Sciatic nerve (tissue), 2 donors: Measurements from ENCODE around the gene RAB7A. TPM values are rescaled to one million over a fixed set of nuclear protein-coding genes. Genes with fewer than 3 reads are reported as not detected.
"Not testable (repeated sequence)": the region's sequence is repeated elsewhere in the genome, so short reads cannot be mapped to it uniquely, and the experiment has no call there.

Experiments
- ATAC-seq: fragments of 200-7000 bp; cut with Tn5 transposase; one replicate; pipeline ENCODE4 v1.9.1; 2020; ENCODE audit warnings: mild to moderate bottlenecking, moderate library complexity
- DNase-seq: peaks from one replicate; pipeline ENCODE4 v3.0.0-alpha.2; 2020; ENCODE audit warnings: low spot score
- intact Hi-C: fragments of 100-400 bp; cut with DNase I; formaldehyde crosslinking; loops from one replicate; pipeline ENCODE4 v1.14.2; 2022
- total RNA-seq: library from RNA; stranded (reverse); fragmentation: NEBNext Ultra II Directional; extraction: Animal tissue kit (Norgen Biotek cat#: 25700); gene quantifications from one replicate; pipeline ENCODE4 v1.2.1, GENCODE V29; 2021
- donor health status: DM: no; HTN: no; CAD: no.
- donor health status: DM: no; HTN: no; CAD: no.

RAB7A gene
- total RNA-seq, 1 donor from 2014 or later = 233 TPM

GRCh38 chr3:128745742-128746141, 19.8 kb downstream of the RAB7A start:
- intact Hi-C loops = no loop called here

GRCh38 chr3:128746881-128747280, 20.9 kb downstream of the RAB7A start:
- DNase-seq (no peak), ATAC-seq (no peak)
- intact Hi-C loops = no loop called here

More at GRCh38 chr3:128745742-128746141, 19.8 kb downstream of the RAB7A start:
- DNase-seq (no peak), ATAC-seq (no peak)

GRCh38 chr3:128748557-128748956, 22.6 kb downstream of the RAB7A start:
- ATAC-seq (no peak), DNase-seq (no peak)
- intact Hi-C loops = no loop called here

DNA sequence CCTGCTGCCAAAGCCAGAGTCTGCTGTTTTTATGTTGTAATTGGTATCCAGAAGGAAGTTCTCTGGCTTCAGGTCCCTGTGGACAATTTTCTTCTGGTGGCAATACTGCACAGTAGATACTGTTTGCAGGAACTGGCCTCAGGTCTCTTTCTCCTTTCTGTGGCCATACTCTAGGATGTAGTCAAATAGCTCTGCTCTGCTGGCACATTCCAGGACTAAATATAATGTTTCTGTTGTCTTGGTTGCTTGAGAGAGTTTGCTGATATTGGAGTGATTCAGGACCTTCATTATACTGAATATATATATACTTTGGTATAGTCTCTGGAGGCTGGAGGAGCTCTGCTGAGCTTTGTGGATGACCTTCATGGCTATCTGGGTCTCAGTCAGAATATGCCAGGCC, 23.1 kb downstream of the RAB7A start:
- ATAC-seq (no peak), DNase-seq (no peak)
- intact Hi-C loops = no loop called here

GRCh38 chr3:128749561-128749960, 23.6 kb downstream of the RAB7A start:
- DNase-seq, intact Hi-C loops, ATAC-seq: not testable (repeated sequence)

- ATAC-seq (no peak), DNase-seq (no peak)
- intact Hi-C loops = no loop called here
These were observed 27.7 kb downstream of the RAB7A start for GRCh38 chr3:128753715-128754114.

- ATAC-seq (no peak), DNase-seq (no peak)
- intact Hi-C loops = no loop called here
These were observed 34.1 kb downstream of the RAB7A start for GRCh38 chr3:128760042-128760441.

- DNase-seq = no peak
- intact Hi-C loops = no loop called here
- ATAC-seq = no peak
These were observed 34.9 kb downstream of the RAB7A start for GRCh38 chr3:128760881-128761280.

DNA sequence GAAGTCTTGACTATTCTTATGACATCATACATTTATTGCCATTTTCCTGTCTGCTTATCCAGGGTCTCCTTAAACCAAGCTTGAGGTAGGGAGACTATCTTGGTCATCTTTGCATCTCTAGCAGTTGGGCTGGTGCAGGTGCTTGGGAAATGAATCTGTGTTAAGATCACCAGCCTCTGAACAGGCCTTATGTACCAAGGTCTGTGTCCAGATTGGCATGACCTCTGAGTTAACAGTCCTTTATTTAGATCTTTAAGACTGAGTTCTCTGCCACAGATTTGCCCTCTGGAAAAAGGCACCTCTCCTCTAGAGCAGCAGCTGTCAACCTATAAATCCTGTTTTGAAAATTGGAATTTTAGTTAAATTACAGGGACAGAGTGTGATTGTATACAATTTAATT, 35.4 kb downstream of the RAB7A start:
- intact Hi-C loops = no loop called here
- ATAC-seq = no peak
- DNase-seq = no peak

DNA sequence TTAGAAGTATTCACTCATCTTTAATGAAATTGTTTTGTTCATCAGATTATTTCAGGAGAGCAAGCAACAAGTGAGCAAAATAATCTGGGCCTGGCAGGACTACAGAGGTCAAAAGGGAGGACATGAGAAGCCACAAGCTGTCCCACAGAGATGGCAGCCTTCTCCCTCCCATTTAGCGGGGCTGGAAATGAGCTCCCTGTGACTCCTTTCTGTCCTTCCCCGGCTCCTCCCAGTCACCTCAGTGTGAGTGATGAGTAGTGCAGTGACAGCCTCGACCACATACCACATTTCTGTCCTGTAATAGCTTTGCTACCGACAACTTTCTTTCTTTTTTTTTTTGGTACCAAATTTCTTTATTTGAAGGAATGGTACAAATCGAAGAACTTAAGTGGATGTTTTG, 38.0 kb downstream of the RAB7A start:
- no peak for DNase-seq
- ATAC-seq = no peak
- intact Hi-C loops = no loop called here

GRCh38 chr3:128764863-128765262, 38.9 kb downstream of the RAB7A start:
- no peak for DNase-seq

DNA sequence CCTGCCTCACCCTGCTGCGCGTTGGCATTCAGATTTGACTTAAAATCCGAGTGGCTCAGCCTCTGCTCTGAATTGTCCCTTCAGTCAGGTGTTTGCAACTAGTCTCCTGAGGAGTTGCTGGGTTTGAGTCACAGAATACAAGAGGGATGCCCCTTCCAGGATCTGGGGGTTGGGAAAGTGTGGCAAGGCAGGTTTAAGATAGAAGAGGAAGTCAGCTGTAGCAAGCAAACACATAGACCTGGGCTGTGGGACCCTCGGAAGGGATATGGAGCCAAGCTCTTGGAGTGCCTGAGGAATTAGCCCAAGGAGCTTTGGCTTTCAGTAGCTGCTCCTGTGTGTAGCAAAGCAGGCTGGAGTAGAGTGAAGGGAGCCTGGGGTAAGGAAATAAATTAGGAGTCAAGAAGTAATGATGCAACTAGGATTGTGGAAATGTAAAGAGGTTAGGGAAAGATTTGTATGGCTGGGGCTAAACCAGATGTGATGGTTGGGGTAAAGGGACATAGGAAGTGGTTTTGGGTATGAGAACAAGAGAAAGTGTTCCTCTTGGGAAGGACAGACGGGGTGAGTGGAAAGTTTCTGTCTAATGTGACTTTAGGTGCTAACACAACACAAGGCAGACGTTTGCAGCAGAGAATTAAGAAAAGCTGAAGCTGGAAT, 41.2 kb downstream of the RAB7A start:
- no peak for ATAC-seq
- intact Hi-C loops = no loop called here
- DNase-seq = no peak

More at GRCh38 chr3:128764863-128765262, 38.9 kb downstream of the RAB7A start:
- no peak for ATAC-seq
- intact Hi-C loops = no loop called here

- DNase-seq = no peak
- intact Hi-C loops = no loop called here
- ATAC-seq = no peak
These were observed 42.5 kb downstream of the RAB7A start for GRCh38 chr3:128768471-128768870.

GRCh38 chr3:128770387-128770786, 44.4 kb downstream of the RAB7A start:
- ATAC-seq = no peak
- intact Hi-C loops = no loop called here
- no peak for DNase-seq

GRCh38 chr3:128773189-128773588, 47.2 kb downstream of the RAB7A start:
- ATAC-seq, DNase-seq, intact Hi-C loops: not testable (repeated sequence)

GRCh38 chr3:128773592-128773991, 47.6 kb downstream of the RAB7A start:
- ATAC-seq, intact Hi-C loops, DNase-seq: not testable (repeated sequence)

DNA sequence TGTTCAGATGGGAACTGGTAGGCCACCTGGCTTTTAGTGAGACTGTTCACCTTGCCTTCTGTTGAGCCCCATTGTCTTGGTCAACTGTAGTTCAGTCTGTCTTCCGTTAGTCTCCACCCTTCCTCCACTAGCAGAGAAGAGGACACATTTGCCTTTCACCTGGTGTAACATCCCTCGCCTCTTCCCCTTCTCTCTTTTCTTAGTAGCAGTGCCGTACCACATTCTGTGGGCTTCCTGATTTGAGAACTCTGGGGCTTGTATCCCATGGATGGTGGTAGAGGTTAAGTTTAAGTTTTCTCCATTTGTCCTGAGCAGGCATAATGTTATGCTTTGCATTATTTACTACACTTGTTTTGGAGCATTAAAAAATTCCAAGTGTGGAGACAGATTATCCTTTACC, 49.3 kb downstream of the RAB7A start:
- intact Hi-C loops = no loop called here
- DNase-seq (no peak), ATAC-seq (no peak)

DNA sequence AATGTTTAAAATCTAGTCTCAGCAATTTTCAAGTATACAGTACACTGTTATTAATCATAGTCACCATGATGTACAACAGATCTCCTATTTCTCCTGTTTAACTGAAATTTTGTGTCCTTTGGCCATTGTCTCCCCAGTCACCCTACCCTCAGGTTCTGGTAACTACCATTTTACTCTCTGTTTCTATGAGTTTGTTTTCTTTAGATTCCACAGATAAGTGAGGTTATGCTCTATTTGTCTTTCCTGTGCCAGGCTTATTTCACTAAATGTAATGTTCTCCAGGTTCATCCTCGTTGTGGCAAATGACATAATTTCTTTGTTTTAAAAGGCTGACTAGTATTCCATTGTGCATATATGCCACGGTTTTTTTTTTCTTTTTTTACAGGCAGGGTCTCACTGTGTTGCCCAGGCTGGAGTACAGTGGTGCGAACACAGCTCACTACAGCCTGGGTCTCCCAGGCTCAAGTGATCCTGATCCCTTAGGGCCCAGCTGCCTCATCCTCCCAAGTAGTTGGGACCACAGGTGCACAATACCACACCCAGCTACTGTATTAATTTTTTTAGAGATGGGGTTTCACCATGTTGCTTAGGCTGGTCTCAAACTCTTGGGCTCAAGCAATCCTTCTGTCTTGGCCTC, 50.0 kb downstream of the RAB7A start:
- ATAC-seq = no peak
- DNase-seq = no peak
- intact Hi-C loops = no loop called here

GRCh38 chr3:128780101-128780837, 54.3 kb downstream of the RAB7A start:
- ATAC-seq = no peak
- intact Hi-C loops = loop anchor here (10.0 kb wide), 1 partner anchor 165 kb away; no protein-coding TSS in a partner anchor
- DNase-seq = no peak

DNA sequence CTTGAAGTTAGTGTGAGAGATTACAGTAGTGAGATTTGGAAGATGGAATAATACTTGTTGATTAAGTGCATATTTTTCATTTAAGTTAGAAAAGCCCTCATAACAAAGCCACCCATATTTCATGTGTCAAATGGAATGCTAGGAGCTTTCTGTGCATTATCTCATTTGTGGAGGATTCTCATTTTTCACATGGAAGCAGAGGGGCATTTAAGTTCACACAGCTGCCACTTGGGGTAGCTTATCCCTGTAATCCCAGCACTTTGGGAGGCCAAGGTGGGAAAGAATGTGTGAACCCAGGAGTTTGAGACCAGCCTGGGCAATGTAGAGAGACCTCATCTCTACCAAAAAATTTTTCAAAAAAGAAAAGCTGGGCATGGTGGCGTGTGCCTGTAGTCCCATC, 55.2 kb downstream of the RAB7A start:
- no peak for DNase-seq
- ATAC-seq = no peak
- intact Hi-C loops = loop anchor here (10.0 kb wide), 1 partner anchor 166 kb away; no protein-coding TSS in a partner anchor
